ENCODE results near the gene ATRNL1. TPM values are rescaled to one million over a fixed set of nuclear protein-coding genes. Genes with fewer than 3 reads are reported as not detected.

Gene ATRNL1
- total RNA-seq, 4 donors from 2014 or later, result 3.5 to 27.2 (median 4.1) TPM

GRCh38 chr10:115539142-115539762 is 446.1 kb downstream of the ATRNL1 start:
- no peak overlapping the region for H3K4me3 ChIP-seq
- H3K27ac ChIP-seq, result no peak overlapping the region
- TF ChIP-seq CTCF (IDR thresholded peaks at IDR 0.05) (no peak), POLR2A (IDR thresholded peaks at IDR 0.05) (no peak)
- no peaks in the 10 kb centered on the region for H3K9me3 ChIP-seq
- no peaks in the 10 kb centered on the region for H3K4me1 ChIP-seq
- DNase-seq, result no peak
- no peaks in the 10 kb centered on the region for H3K36me3 ChIP-seq
- H3K27me3 ChIP-seq, result no peaks in the 10 kb centered on the region

GRCh38 chr10:115555887-115556402 is 462.8 kb downstream of the ATRNL1 start:
- H3K4me1 ChIP-seq, result no peaks in the 10 kb centered on the region
- H3K27ac ChIP-seq, result no peak overlapping the region
- no peaks in the 10 kb centered on the region for H3K36me3 ChIP-seq
- no peaks in the 10 kb centered on the region for H3K9me3 ChIP-seq
- TF ChIP-seq CTCF (IDR thresholded peaks at IDR 0.05), result no peak
- TF ChIP-seq POLR2A (IDR thresholded peaks at IDR 0.05), result no peak
- no peak overlapping the region for H3K4me3 ChIP-seq
- no peak for DNase-seq
- no peaks in the 10 kb centered on the region for H3K27me3 ChIP-seq

GRCh38 chr10:115558252-115558651 is 465.1 kb downstream of the ATRNL1 start:
- no peaks in the 10 kb centered on the region for H3K27me3 ChIP-seq
- no peak overlapping the region for H3K4me3 ChIP-seq
- H3K27ac ChIP-seq, result no peak overlapping the region
- no peaks in the 10 kb centered on the region for H3K4me1 ChIP-seq
- no peak for DNase-seq
- TF ChIP-seq CTCF (IDR thresholded peaks at IDR 0.05) (no peak), POLR2A (IDR thresholded peaks at IDR 0.05) (no peak)
- H3K36me3 ChIP-seq, result no peaks in the 10 kb centered on the region
- H3K9me3 ChIP-seq, result no peaks in the 10 kb centered on the region

- H3K4me1 ChIP-seq, result no peaks in the 10 kb centered on the region
- no peak overlapping the region for H3K4me3 ChIP-seq
- H3K27ac ChIP-seq, result no peak overlapping the region
- TF ChIP-seq POLR2A (IDR thresholded peaks at IDR 0.05) (no peak), CTCF (IDR thresholded peaks at IDR 0.05) (no peak)
- no peaks in the 10 kb centered on the region for H3K9me3 ChIP-seq
- DNase-seq, result no peak
- no peaks in the 10 kb centered on the region for H3K36me3 ChIP-seq
- no peaks in the 10 kb centered on the region for H3K27me3 ChIP-seq
Measured at GRCh38 chr10:115566867-115567266, 473.7 kb downstream of the ATRNL1 start.

- TF ChIP-seq POLR2A (IDR thresholded peaks at IDR 0.05), result no peak
- no peak overlapping the region for H3K4me3 ChIP-seq
- H3K36me3 ChIP-seq, result no peaks in the 10 kb centered on the region
- DNase-seq, result no peak
- no peaks in the 10 kb centered on the region for H3K27me3 ChIP-seq
- no peak overlapping the region for H3K27ac ChIP-seq
- no peaks in the 10 kb centered on the region for H3K4me1 ChIP-seq
- H3K9me3 ChIP-seq, result no peaks in the 10 kb centered on the region
Measured at GRCh38 chr10:115572740-115573455, 479.7 kb downstream of the ATRNL1 start.

GRCh38 chr10:115580239-115580638 is 487.1 kb downstream of the ATRNL1 start:
- H3K9me3 ChIP-seq, result no peaks in the 10 kb centered on the region
- no peak overlapping the region for H3K4me3 ChIP-seq
- no peaks in the 10 kb centered on the region for H3K4me1 ChIP-seq
- H3K27ac ChIP-seq, result no peak overlapping the region
- no peaks in the 10 kb centered on the region for H3K36me3 ChIP-seq
- no peaks in the 10 kb centered on the region for H3K27me3 ChIP-seq
- no peak for DNase-seq
- no peak for TF ChIP-seq CTCF (IDR thresholded peaks at IDR 0.05)
- no peak for TF ChIP-seq POLR2A (IDR thresholded peaks at IDR 0.05)

Measured in Peyer's patch (tissue), 4 donors.